MM.1S (cell line): Measurements from ENCODE around the gene TNIP1.

Experiments used
- EZH2 ChIP-seq: fragments of 300-600 bp; sonication (generic); optimal IDR thresholded peaks from 2 replicates; pipeline ENCODE3; 2017; ENCODE audit warnings: low read depth, mild to moderate bottlenecking, antibody characterized with exemption, low read length, mixed read lengths
- EZH2phosphoT487 ChIP-seq: fragments of 300-600 bp; sonication (generic); IDR thresholded peaks from 2 replicates; pipeline ENCODE4 v1.6.1; 2018; ENCODE audit warnings: antibody characterized with exemption, low read length
- TF ChIP-seq, protein P1 (sequence below): fragments of 300-600 bp; sonication (generic); IDR thresholded peaks from 2 replicates; pipeline ENCODE4 v1.5.1; 2016; ENCODE audit warnings: antibody characterized with exemption, low read length, mixed read lengths

DNA sequence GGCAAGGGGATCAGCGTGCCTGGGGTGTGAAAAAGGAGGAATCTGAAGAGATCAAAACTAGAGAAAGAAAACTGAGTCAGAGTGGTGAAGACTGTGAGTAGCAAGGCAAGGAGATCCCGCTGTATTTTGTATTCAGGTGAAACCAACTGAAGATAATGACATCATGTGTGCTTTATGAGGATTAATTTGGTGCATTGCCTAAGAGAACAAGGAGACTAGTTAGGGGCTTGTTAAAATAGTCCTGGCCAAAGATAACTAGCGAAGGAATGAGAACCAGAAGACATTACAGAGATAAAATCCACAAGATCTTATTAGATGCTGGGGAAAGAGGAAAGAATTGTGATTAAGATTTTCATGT lies 77.4 kb downstream of the TNIP1 start:
- TF ChIP-seq, protein P1, sequence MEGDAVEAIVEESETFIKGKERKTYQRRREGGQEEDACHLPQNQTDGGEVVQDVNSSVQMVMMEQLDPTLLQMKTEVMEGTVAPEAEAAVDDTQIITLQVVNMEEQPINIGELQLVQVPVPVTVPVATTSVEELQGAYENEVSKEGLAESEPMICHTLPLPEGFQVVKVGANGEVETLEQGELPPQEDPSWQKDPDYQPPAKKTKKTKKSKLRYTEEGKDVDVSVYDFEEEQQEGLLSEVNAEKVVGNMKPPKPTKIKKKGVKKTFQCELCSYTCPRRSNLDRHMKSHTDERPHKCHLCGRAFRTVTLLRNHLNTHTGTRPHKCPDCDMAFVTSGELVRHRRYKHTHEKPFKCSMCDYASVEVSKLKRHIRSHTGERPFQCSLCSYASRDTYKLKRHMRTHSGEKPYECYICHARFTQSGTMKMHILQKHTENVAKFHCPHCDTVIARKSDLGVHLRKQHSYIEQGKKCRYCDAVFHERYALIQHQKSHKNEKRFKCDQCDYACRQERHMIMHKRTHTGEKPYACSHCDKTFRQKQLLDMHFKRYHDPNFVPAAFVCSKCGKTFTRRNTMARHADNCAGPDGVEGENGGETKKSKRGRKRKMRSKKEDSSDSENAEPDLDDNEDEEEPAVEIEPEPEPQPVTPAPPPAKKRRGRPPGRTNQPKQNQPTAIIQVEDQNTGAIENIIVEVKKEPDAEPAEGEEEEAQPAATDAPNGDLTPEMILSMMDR: no peak
- no peak for TF ChIP-seq EZH2phosphoT487
- TF ChIP-seq EZH2: no peak
